ENCODE results near the gene DDX41.
A peak's percentile ranks its signal among the peaks of the same experiment; 100 is the strongest.

DDX41 gene

DNA sequence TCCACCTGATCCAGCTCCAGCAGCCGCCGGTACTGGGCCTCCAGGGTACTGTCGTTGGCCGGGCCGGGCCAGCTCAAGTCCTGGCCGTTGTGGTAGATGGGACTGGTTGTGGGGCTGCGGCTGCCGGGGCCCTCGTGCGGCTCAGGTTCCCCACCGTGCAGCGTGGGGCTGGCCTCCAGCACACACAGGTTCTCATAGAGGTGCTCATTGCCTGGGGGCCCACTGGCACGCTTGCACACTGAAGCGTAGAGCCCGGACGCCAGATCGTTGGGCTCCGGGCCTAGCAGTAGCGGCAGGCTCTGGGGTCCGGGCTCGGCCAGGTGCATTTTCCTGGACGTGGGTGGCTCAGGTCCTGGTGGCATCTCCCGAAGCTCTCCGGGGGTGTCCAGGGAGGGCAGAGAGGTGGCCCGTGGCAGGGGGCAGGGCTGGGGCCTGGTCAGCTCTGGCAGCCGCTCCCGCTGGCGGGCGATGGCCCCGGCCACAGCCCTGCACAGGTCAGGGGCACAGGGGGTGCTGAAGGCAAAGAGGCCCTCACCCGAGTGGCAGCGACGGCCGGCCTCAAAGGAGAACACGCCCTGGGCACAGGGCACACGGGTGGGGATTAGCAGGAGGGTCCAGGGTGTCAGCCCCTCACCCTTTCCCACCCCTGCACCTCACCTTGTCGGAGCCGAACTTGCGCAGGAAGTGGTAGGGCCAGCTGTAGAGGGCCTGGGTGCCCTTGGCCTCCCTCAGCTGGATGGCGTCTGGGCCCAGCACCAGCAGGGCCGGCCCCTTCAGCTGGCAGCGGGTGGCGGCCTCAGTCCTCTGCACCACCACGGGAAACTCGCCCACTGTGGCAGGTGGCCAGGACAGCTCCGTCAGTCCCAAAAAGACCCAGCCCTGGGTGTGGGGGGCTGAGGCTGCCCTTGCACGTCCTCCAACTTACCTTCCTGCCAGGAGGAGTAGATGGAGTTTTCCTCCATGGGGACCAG lies 12.4 kb downstream of the DDX41 start:
- Mint-ChIP-seq H3K27me3 (ENCODE audit: low read depth) (peaks cover 8% of the 10 kb centered on the region), H3K9me3 (no peaks in the 10 kb centered on the region), H3K4me3 (no peak overlapping the region), H3K36me3 (ENCODE audit: low read depth) (peaks cover 2% of the 10 kb centered on the region), H3K27ac (no peak overlapping the region), H3K4me1 (ENCODE audit: low read depth) (peaks cover 4% of the 10 kb centered on the region)
- DNase-seq (ENCODE audit: low spot score): no peak

DNA sequence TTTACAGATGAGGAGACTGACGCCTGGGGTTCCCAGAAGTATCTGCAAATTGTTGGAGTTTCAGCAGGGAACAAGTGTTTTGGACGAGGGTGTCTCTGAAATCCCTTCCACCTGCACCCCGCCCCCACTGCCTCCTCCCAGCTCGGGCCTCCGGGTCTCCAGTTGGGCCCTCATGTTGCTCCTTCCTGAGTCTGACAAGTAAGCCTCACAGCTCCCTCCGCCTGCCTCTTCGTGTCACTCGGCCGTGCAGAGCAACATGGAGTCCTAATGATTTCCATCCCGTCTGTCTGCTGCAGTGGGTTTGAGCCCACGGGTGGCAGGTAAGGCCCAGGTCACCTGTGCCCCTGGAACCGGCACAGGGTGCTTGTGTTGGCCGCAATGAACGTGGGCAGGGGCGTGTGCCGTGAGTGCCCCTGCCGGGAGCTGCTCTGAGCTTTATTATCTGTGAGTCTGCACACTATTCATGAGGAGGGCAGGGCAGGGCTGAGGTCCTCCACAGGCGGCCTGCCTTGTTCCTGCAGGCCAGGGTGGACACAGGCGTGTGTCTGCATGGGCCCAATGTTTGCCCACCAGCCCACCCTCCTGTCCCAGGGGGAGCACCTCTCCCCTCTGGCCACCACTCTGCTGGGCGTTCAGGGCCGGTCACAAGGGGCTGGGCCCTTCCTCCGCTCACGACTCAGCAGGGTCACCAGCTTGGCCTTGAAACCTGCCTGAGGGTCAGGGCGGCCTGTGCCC lies 13.2 kb downstream of the DDX41 start:
- Mint-ChIP-seq H3K9me3 (no peaks in the 10 kb centered on the region), H3K4me1 (ENCODE audit: low read depth) (peaks cover 6% of the 10 kb centered on the region), H3K36me3 (ENCODE audit: low read depth) (peaks cover 2% of the 10 kb centered on the region), H3K27ac (no peak overlapping the region), H3K4me3 (no peak overlapping the region), H3K27me3 (ENCODE audit: low read depth) (peaks cover 13% of the 10 kb centered on the region)
- DNase-seq (ENCODE audit: low spot score): no peak

DNA sequence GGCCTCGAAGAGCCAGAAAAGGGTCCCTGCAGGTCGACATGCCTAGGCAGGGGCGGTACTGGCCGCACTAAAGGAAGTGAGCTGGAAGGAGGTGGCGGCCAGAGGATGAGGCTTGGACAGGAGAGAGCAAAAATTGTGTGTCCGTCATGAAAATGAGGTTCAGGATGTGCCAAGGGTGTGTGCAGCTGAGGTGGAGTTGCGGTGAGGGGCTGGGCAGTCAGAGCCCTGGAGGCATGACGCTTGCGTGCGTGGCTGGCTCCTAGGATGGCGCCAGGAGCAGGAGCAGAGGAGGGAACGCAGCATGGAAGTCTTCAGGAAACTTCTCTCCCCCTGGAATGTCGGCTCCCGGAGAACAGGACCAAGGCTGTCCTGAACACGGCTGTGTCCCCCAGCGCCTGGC lies 13.9 kb downstream of the DDX41 start:
- Mint-ChIP-seq H3K27me3 (ENCODE audit: low read depth) (peaks cover 17% of the 10 kb centered on the region), H3K4me1 (ENCODE audit: low read depth) (peaks cover 10% of the 10 kb centered on the region), H3K9me3 (no peaks in the 10 kb centered on the region), H3K36me3 (ENCODE audit: low read depth) (peaks cover 2% of the 10 kb centered on the region), H3K27ac (no peak overlapping the region), H3K4me3 (no peak overlapping the region)
- DNase-seq (ENCODE audit: low spot score): no peak

DNA sequence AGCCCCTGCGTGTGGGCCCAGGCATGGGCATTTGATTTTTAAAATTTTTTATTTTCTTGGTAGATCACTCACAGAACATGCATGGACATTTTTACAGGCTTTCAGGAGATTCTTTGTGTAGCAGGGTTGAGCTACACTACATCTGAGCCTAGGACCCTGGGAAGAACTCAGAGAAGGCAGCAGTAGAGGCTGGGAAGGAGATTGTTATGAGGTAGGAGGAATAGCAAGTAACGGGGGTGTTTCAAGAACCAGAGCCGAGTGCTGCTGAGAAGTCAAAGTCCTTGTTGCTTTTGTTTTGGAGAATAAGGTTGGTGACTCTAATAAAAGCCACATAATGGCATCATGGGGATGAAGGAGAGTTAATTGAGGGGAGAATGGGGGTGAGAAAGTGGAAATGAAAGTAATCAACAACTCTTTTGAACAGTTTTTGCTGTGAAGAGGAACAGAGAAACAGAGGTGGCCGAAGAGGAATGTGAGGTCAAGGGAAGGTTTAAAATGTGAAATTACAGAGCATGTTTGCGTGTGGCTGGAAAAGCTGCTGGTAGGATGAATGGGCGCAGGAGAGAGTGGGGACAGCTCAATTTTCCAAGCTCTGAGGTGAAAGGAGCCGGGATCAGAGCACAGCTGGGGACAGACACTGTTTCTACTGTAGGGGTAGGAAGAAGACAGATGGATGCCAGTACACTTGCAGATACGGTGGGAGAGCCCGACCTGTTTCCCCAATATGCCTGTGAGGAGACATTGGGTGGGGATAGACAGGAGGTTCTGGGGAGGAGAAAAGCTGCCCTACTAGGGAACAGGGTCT lies 14.7 kb downstream of the DDX41 start:
- H3K27ac Mint-ChIP-seq: no peak overlapping the region
- DNase-seq (ENCODE audit: low spot score): no peak
- no peak overlapping the region for H3K4me3 Mint-ChIP-seq
- no peaks in the 10 kb centered on the region for H3K9me3 Mint-ChIP-seq
- peaks cover 11% of the 10 kb centered on the region for H3K4me1 Mint-ChIP-seq (ENCODE audit: low read depth)
- H3K27me3 Mint-ChIP-seq (ENCODE audit: low read depth): peaks cover 17% of the 10 kb centered on the region
- H3K36me3 Mint-ChIP-seq (ENCODE audit: low read depth): no peaks in the 10 kb centered on the region

DNA sequence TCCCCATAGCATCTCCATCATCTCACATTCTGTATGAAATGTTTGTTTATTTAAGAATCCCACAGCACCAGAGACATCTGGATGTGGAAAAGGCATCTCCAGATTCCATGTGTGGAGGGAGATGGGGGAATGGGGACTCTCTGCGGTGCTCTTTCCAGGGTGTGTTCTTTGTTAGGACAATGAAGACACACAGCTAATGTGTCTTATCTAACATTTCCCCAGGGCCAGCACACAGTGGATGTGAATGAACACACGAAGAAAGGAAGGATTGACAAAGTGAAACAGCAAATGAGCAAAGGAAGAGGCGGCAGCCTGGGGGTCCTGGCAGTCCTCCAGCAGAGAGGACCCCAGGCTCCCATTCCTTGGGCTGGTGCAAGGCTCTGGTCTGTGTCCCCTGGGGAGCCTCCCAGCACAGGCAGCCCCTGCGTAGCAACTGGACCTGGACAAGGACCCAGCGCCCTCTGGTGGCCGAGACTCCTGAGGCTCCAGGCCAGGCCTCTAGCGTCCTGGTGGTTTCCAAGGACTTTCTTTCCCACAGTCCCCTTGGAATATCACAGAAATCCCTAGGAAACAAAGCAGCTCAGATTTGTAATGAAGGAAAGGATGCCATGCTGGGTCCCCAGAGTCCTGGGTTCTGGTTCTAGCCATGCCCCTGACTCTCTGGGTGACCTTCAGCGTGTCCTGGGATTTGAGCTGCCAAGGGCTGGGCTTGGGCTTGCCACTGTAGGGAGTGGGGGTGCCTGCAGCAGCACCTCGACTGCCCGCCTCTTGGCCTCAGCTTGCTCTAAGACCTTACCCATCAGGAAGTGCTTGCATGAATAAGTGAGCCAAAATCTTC lies 15.9 kb downstream of the DDX41 start:
- Mint-ChIP-seq H3K27me3 (ENCODE audit: low read depth) (peaks cover 17% of the 10 kb centered on the region), H3K4me3 (no peak overlapping the region), H3K27ac (no peak overlapping the region), H3K36me3 (ENCODE audit: low read depth) (no peaks in the 10 kb centered on the region), H3K9me3 (no peaks in the 10 kb centered on the region), H3K4me1 (ENCODE audit: low read depth) (peaks cover 16% of the 10 kb centered on the region)
- peak; percentile 73 for DNase-seq (ENCODE audit: low spot score)

DNA sequence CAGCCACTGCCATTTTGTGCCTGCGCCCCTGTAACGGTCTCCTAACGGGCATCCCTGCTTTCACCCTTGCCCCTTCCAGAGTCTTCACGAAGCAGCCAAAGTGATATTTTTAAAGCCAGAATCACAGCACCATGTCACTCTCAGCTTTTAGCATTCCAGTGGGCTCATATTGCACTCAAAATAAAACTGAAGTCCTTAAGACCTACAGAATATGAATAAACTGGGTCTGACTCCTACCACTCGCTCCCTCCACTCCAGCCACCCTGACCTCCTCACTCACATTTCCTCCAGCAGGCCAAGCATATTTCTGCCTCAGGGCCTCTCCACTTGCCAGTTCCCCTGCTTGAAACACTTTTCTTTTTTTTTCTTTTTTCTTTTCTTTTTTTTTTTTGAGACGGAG lies 16.9 kb downstream of the DDX41 start:
- peak overlapping the region; percentile 7 for H3K4me3 Mint-ChIP-seq

DNA sequence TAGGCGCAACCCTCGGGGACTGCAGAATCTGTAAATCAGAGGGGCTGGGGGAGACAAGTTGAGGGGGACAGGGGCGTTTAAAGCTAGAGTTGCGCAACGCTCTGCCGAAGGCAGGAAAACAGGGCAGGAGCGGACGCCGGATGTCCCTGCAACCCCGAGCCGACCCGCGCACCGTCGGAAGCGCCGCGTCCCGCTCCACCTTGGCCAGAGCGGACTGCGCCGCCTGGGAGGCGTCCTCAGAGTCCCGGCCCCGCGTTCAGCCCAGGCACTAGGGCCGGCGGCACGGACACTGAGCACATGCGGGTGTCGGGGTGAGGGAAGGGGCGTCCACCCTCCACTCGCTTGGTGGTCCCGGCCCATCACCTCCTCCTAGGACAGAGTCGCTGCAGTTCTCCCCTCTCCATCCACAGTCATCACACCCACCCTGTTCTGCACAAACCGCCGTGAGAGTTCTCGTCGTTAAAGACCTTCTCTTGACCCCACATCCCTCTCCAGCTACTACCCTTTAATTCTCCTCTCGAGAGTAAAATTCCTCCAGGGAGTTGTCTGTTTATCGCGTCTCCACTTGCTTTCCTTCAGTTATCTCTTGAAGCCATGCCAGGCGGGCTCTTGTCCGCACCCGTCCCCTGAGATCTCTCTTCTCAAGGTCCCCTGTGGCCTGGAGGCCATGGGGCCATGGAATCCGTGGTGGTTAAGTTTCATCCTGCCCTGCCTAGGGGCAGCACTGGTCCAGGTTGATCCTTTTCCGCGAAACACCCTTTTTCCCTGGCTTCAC lies 18.6 kb downstream of the DDX41 start:
- Mint-ChIP-seq H3K27ac (peak overlapping the region; percentile 76), H3K27me3 (ENCODE audit: low read depth) (peaks cover 17% of the 10 kb centered on the region), H3K9me3 (no peaks in the 10 kb centered on the region), H3K36me3 (ENCODE audit: low read depth) (no peaks in the 10 kb centered on the region), H3K4me1 (ENCODE audit: low read depth) (peaks cover 29% of the 10 kb centered on the region), H3K4me3 (peak overlapping the region; percentile 87)
- no peak for DNase-seq (ENCODE audit: low spot score)

More for the DNA sequence above, 16.9 kb downstream of the DDX41 start:
- no peaks in the 10 kb centered on the region for H3K9me3 Mint-ChIP-seq
- peaks cover 17% of the 10 kb centered on the region for H3K27me3 Mint-ChIP-seq (ENCODE audit: low read depth)
- peaks cover 22% of the 10 kb centered on the region for H3K4me1 Mint-ChIP-seq (ENCODE audit: low read depth)
- DNase-seq (ENCODE audit: low spot score): no peak
- H3K27ac Mint-ChIP-seq: no peak overlapping the region
- H3K36me3 Mint-ChIP-seq (ENCODE audit: low read depth): no peaks in the 10 kb centered on the region

DNA sequence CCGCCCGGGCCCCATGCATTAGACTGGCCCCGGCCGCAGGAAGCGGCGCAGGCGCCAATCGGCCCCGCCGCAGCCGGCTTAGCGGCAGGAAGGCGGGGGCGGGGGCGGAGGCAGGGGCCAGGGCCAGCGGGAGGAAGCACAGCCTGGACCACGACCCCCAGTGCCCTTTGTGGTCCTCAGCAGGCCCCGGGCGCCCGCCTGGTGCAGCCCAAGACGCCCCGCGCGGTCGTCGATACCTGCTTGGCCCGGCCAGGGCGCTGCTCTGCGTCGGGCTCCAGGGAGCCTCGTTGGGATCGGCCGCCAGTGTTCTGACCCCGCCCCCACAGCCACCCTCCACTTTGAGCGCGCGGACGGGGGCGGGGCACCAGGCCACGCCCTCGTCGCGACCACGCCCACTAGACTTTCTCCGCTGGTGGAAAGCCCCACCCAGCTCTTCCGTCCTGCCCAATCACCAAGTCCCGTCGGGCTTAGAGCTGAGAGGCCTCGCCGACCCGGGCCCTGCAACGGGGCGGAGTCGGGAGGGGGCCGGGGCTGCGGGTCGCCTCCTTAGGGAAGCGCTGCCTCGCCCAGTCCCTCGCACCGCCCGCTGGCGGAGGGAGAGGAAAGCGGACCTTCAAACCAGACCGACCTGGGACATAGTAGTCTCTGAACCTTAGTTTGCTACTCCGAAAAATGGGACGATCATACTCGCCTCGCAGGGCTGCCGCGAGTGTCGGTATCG lies 19.3 kb downstream of the DDX41 start, which contains the start of gene PDLIM7:
PDLIM7 (minus strand) TSS at position 313 of the 721 bp plus-strand sequence. CDS start 1,092 bp downstream, outside the sequence.
- DNase-seq (ENCODE audit: low spot score): peak; percentile 93
- peaks cover 17% of the 10 kb centered on the region for H3K27me3 Mint-ChIP-seq (ENCODE audit: low read depth)
- H3K9me3 Mint-ChIP-seq: no peaks in the 10 kb centered on the region
- H3K27ac Mint-ChIP-seq: peak within 1 kb of the TSS; percentile 76
- H3K36me3 Mint-ChIP-seq (ENCODE audit: low read depth): peaks cover 4% of the 10 kb centered on the region
- H3K4me1 Mint-ChIP-seq (ENCODE audit: low read depth): peaks cover 31% of the 10 kb centered on the region
- peak within 1 kb of the TSS; percentile 87 for H3K4me3 Mint-ChIP-seq

DNA sequence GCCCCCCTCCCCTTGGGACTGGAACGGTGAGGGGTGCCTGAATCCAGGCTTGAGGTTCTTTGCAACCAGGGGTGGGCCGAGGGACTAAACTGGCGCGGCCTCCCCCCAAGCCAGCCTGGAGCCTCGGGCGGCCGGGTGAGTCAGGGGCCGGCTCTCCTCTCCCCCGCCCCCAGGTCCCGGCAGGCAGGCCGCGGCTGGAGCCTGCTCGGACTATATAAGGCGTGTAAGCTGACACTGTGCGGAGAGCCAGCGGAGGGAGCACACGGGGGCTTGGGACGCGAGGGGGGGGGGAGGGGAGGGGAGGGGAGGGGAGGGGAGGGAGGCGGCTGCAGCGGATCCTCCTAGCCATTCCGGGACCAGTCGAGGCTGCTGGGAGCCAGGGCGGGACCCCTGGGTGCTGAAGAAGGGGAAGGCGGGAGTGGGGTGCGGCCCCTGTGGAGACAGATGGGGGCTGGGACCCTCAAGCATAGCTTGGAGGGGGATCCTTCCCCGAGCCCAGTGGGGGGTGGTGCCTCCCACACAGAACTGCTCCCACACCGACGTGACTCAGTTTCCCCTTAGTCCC lies 20.0 kb downstream of the DDX41 start:
- peaks cover 17% of the 10 kb centered on the region for H3K27me3 Mint-ChIP-seq (ENCODE audit: low read depth)
- peak overlapping the region; percentile 82 for H3K4me3 Mint-ChIP-seq
- H3K27ac Mint-ChIP-seq: peak overlapping the region; percentile 63
- H3K36me3 Mint-ChIP-seq (ENCODE audit: low read depth): peaks cover 5% of the 10 kb centered on the region
- peaks cover 31% of the 10 kb centered on the region for H3K4me1 Mint-ChIP-seq (ENCODE audit: low read depth)
- H3K9me3 Mint-ChIP-seq: no peaks in the 10 kb centered on the region
- DNase-seq (ENCODE audit: low spot score): no peak

DNA sequence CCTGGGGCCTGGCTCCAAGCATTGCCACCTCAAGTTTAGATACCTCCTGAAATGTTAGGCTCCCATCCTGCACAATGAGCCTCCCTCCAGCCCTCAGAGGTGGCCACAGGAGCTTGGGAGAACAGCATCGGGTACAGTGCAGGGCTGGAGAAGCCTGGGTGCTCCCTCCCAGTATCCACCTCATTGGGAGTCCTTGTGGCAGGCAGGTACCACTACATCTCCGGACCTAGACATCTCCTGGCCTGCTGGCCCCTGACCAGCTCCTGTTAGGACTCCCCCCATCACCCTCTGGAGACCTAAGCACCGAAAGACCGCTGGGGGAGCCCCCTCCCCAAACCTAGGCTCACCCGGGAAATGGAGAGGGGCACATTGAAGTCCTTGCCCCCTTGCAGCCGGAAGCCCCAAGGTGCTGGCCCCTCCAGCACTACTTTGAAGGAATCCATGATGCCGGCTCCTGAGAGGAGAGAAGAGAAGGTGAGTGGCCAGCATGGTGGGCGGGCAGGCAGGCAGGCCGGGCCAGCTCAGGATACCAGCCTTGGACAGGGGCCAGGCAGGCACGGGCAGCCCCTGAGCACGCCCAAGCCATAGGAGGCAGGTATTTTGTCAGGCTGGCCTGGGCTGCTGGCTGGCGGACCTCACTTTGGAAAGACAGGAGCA lies 20.6 kb downstream of the DDX41 start:
- H3K27ac Mint-ChIP-seq: peak overlapping the region; percentile 63
- H3K4me1 Mint-ChIP-seq (ENCODE audit: low read depth): peaks cover 31% of the 10 kb centered on the region
- H3K27me3 Mint-ChIP-seq (ENCODE audit: low read depth): peaks cover 17% of the 10 kb centered on the region
- peak overlapping the region; percentile 82 for H3K4me3 Mint-ChIP-seq
- DNase-seq (ENCODE audit: low spot score): no peak
- peaks cover 6% of the 10 kb centered on the region for H3K36me3 Mint-ChIP-seq (ENCODE audit: low read depth)
- no peaks in the 10 kb centered on the region for H3K9me3 Mint-ChIP-seq

DNA sequence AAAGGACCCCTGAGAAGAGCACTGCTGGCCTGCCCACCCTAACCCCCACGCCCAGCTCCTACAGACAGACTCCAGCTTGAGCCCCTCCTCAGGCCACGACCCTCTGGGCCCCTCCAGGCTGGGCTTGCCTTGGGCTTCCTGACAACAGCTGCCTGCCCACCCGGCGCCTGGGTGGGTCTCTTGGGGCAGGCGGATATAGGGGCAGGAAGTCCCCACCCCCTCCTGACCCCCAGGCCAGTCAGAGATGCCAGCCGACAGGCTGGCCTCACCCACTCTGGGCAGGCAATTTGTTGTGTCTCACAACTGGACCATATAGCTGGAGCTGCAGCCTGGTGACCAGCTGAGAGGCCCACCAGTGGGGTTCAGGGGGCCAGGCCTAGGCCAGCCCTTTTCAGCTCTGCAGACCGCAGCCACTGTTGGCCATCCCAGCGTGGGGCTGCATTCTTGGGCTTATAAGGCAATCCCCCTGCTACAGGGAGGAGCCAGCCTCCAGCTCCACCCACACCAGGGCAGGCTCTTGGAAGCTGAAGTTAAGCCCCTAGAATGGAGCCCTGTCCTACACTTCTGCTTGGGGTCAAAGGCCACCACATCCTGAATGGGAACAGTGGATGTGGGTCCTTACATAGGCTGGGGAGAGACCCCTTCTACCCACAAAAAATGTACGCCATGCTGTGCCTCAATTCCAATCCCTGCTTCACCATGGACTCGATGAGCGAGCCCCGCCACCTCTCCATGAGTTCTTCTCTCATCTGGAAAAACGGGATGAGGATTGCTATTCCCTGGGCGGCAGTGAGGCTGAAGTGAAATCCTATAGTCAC lies 21.3 kb downstream of the DDX41 start:
- H3K27ac Mint-ChIP-seq: no peak overlapping the region
- peaks cover 15% of the 10 kb centered on the region for H3K27me3 Mint-ChIP-seq (ENCODE audit: low read depth)
- H3K4me3 Mint-ChIP-seq: peak overlapping the region; percentile 82
- H3K36me3 Mint-ChIP-seq (ENCODE audit: low read depth): peaks cover 12% of the 10 kb centered on the region
- H3K9me3 Mint-ChIP-seq: no peaks in the 10 kb centered on the region
- peaks cover 28% of the 10 kb centered on the region for H3K4me1 Mint-ChIP-seq (ENCODE audit: low read depth)
- no peak for DNase-seq (ENCODE audit: low spot score)
